ENCODE measurements around the gene TNPO3.
"Not testable (repeated sequence)": the region's sequence is repeated elsewhere in the genome, so short reads cannot be mapped to it uniquely, and the experiment has no call there.

The TNPO3 gene

DNA sequence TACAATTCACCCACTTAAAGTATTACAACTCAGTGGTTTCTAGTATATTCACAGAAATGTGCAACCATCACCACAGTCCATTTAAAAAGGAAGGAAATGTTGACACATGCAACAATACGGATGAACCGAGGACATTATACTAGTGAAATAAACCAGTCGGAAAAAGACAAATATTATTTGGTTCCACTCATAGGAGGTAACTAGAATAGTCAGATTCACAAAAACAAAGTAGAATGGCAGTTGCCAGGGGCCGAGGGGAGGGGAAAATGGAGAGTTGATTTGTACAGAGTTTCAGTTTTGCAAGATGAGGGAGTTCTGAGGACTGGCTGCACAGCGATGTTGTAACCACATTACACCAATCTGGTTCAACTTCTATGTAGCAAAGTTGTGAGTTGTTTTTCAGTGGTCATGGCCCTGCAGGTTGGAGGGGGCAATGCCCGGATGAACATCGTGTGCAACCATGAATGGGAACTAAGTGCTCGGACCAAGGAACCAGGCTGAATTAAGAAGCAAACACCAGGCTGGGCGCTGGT lies 17.6 kb upstream of the TNPO3 start:
- in situ Hi-C loops (cut with HindIII; ENCODE audit: low sequenced_read_pairs) = no loop called here

DNA sequence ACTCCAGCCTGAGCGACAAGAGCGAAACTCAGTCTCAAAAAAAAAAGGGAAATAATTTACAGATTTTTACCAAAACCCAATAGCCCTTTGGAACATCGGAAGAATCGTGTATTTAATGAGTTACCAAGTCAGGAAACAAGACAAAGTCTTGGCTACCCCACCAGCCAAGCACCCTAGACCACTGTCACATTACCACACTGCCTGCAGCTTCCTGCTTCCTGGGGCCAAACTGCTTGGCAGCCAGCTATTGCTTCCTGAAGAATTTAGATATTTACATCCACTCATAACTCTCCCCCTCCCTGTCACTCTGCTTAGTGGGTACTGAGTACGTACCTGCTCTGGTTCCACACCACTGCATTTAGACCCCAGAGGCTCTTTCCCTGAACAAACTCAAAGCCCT lies 14.1 kb upstream of the TNPO3 start:
- in situ Hi-C loops (cut with HindIII; ENCODE audit: low sequenced_read_pairs) = no loop called here

DNA sequence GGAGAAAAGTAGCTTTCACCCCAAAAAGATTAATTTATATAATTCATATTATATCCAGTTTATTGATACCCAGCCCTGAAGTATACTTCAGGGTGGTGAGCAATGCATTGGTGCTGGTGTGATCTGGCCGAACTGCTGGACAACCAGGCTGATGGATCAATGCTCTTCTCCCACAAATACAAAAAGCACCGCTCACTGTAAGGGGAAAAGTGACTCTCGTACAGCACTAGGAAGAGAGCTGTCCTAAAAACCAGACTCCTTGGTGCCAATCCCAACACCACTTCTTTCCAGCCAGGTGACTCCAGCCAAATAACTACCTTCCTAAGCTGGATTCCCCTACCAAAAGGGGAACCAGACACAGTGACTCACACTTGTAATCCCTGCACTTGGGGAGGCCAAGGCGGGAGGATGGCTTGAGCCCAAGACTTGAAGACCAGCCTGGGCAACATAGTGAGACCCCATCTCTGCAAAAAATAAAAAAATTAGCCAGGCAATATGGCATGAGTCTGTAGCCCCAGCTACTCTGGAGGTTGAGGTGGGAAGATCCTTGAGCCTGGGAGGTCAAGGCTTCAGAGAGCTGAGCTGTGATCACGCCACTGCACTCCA lies 13.1 kb upstream of the TNPO3 start:
- in situ Hi-C loops (cut with HindIII; ENCODE audit: low sequenced_read_pairs) = no loop called here

DNA sequence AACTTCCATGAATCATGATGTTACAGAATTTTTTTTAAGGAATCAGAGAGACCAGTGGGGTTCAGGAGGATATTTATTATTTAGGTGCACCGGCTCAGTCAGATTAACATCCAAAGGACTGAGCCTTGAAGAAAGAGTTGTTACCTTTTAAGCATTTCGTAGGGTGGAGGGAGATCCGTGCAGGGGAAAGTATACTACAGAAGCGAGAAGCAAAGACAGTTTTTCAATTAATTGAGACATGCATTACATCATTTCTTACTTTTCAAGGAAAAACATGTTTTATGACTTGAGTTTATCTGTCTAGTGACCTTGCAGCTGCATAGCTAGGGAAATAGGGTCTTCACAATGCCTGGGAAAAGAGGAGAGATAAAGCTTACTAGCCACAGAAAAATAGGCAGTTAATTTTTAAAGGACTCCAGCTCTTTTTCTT lies 12.2 kb upstream of the TNPO3 start:
- in situ Hi-C loops (cut with HindIII; ENCODE audit: low sequenced_read_pairs) = not testable (repeated sequence)

DNA sequence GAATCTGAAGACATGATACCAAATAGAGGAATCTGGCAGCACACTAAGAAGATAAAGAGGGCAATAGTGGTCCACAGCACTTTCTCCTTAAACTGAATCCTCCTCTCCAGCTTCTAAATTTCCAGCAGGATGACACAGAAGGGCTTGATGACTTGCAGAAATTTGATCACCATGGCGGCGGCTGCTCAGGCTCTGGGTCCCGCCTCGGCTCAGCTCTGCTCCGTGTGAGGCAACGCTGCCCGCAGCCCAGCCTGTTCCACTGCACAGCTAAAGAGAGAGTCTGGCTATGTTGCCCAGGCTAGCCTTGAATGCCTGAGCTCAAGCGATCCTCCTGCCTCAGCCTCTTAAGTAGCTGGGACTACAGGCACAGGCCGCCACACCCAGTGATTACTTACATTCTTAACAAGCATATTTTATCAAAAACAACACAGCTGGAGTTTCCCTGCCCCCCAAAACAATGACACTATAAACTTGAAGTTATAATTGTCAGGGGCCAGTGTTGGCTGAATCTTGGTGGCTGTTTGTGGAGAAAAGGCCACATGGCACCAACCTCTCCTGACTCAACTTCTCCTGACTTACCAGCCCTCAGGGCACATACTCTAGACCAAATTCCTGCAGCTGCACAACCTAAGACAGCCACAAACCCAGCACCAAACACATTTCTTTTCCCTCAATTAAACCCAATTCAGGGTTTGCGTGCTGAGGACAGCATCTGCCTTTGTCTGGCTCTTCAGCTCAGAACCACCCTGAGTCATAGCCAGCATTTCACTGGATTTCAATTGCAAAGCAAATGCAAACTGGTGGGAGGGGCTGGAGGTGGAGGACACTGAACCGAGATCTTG lies 11.6 kb upstream of the TNPO3 start:
- in situ Hi-C loops (cut with HindIII; ENCODE audit: low sequenced_read_pairs) = no loop called here

DNA sequence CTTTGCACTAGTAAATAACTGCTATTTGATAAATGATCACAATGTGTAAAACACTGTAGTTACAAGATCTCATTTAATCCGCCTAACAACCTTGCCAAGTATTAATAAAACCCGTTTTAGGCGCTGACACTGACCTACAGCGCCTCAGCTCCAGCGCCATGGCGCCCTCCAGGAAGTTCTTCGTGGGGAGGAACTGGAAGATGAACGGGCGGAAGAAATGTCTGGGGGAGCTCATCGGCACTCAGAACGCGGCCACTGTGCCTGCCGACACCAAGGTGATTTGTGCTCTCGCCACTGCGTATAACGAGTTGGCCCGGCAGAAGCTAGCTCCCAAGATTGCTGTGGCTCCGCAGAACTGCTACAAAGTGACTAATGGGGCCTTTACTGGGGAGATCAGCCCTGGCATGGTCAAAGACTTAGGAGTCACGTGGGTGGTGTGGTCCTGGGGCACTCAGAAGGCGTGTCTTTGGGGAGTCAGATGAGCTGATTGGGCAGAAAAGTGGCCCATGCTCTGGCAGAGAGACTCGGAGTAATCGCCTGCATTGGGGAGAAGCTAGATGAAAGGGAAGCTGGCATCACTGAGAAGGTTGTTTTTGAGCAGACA lies 1.1 kb upstream of the TNPO3 start:
- in situ Hi-C loops (cut with HindIII; ENCODE audit: low sequenced_read_pairs) = no loop called here

DNA sequence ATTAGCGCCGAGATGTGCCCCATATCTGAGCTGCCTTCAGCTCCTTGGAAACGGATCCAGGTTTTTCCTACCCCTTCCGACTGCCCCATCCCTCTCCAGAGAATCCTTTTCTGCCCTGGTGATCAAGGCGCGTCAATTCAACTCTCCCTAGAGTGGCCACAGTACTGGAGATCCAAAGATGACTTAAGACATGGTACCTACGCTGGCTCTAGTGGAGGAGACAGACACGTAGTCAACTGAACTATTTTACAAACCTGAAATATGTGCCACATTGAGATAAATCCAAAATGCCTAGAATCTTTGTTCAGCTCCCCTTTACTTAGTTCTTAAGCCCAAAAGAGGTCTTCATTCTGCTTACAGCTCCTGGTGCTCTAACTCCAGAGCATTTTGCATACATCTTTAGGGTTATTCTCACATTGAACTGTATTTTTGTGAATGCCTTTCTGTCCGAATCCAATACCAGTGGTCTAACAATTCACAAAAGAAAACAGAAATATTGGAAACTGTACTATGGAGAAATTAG lies 444 bp upstream of the TNPO3 start:
- in situ Hi-C loops (cut with HindIII; ENCODE audit: low sequenced_read_pairs) = no loop called here

DNA sequence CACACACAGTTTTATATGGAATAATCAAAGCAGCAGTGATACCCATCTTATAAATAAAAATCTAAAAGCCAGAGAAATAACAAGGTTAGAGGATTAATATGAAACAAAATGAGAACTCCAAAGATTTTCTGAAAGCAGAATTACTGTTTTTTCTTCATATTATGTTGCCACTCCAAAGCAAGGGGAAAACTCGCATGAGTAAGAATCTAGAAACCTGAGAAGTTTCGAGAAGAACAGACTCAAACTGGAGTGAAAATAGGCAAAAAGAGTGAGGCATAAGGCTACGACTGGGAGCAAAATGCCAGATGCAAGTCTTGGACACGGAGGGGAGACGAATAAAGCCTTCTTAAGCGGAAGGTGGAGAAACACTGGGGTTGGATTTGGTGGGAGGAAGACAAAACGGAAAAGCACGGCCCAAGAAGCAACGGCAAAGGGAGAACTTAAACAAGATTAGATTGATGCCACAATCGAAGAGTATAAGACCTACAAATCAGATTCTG lies 923 bp downstream of the TNPO3 start:
- in situ Hi-C loops (cut with HindIII; ENCODE audit: low sequenced_read_pairs) = no loop called here

DNA sequence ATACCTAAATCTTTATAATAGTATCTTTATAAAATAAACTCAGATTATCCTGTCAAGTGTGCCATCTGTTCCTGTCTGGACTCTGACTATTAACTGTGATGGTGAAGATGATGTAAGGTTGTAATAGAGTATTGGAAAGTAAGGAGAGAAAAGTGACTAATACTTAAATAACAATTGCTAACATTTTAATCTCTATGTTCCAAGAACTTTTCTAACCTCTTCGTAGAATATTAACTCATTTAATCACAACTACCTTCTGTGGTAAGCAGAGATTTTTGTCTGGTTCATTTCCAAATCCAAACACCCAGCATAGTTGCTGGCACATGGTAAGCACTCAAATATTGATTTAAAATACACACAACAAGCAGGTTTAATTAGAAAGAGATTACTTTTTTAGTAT lies 2.5 kb downstream of the TNPO3 start:
- in situ Hi-C loops (cut with HindIII; ENCODE audit: low sequenced_read_pairs) = no loop called here

DNA sequence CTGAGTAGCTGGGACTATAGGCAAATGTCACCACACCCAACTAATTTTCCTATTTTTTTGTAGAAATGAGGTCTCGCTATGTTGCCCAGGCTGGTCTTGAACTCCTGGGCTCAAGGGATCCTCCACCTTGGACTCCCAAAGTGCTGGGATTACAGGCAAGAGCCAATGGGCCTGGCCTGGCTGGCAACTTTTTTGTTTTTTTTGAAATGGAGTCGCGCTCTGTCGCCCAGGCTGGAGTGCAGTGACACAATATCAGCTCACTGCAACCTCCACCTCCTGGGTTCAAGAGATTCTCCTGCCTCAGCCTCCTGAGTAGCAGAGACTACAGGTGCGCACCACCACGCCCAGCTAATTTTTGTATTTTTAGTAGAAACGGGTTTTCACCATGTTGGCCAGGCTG lies 3.5 kb downstream of the TNPO3 start:
- in situ Hi-C loops (cut with HindIII; ENCODE audit: low sequenced_read_pairs) = not testable (repeated sequence)

DNA sequence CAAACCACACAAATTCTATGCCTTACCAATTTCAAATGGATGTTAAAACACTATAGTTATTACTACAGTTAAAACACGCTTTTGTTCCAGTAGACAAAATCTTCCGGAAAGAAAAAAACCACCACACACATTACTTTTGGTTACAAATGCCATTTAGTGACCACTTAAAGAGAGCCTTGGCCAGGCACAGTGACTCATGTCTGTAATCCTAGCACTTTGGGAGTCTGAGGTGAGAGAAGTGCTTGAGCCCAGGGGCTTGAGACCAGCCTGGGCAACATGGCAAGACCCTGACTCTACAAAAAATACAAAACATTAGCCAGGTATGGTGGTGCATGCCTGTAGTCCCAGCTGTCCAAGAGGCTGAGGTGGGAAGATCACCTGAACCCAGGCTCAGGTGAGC lies 7.2 kb downstream of the TNPO3 start:
- in situ Hi-C loops (cut with HindIII; ENCODE audit: low sequenced_read_pairs) = no loop called here

DNA sequence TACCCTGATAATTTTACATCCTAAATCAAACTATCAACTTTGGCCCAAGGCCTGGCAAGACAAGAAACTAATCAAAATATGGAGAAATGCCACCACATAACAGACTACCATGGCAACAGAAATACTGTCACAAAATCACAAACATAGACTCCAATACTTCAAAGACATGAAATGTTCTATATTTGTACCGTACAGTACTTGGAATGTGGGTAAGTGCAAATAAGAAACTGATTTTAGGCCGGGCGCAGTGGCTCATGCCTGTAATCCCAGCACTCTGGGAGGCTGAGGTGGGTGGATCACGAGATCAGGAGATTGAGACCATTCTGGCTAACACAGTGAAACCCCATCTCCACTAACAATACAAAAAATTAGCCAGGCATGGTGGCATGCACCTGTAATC lies 9.2 kb downstream of the TNPO3 start:
- in situ Hi-C loops (cut with HindIII; ENCODE audit: low sequenced_read_pairs) = no loop called here

DNA sequence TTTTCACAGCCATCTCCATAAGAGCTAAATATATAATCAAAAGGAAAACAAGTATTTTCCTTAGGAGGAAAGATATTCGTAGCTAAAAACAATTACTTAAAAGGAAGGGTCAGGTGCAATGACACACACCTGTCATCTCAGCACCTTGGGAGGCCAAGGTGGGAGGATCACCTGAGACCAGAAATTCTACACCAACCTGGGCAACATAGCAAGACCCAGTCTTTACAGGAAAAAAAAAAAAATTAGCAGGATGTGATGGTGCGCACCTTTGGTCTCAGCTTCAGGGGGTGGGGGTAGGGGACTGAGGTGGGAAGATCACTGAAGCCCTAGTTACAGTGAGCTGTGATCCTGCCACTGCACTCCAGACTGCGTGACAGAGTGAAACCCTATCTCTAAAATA lies 11.9 kb downstream of the TNPO3 start:
- in situ Hi-C loops (cut with HindIII; ENCODE audit: low sequenced_read_pairs) = no loop called here

DNA sequence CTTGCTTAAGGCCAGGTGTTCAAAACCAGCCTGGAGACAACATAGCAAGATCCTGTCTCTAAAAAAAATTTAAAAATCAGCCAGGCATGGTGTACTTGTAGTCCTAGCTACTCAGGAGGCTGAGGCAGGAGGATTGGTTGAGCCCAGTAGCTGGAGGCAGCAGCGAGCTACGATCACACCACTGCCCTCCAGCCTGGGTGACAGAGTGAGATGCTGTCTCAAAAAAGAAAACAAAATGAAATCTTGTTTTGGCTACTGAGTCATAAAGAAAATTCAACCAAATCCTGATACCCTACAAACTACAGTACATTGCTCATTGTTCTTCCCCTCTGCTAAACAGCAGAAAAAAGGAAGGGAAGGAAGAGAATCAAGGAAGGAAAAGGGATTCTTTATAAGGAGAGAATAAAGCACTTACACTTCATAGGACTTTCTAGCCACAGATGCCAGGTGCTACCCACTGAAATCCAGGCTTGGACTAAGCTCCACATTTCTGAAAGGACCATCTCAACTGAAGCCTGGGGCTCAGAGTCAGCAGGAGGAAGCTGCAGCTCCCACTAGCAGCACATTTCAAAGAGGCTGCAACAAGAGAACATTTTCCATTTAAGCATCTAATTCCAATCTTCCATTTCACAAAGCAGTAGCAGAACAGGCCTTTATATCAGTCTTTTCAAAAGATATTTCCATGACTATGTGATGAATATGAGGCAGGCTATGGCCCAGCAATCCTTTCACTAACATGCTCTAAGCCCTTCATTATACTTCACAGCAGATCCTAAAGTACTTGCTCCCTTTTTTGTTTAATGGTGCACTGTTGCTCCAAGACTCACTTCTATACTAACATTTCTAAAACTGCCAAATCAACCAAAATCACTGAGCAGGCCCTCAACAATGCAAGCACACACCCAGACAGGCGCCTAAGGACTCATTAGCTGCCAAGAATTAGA lies 13.5 kb downstream of the TNPO3 start:
- in situ Hi-C loops (cut with HindIII; ENCODE audit: low sequenced_read_pairs) = no loop called here

DNA sequence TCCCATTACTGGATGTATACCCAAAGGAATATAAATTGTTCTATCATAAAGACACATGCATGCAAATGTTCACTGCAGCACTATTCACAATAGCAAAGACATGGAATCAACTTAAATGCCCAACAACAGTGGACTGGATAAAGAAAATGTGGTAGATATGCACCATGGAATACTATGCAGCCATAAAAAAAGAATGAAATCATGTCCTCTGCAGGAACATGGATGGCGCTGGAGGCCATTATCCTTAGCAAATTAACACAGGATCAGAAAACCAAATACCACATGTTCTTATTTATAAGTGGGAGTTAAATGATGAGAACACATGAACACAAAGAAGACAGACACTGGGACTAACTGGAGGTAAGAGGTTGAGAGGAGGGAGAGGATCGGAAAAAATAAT lies 16.4 kb downstream of the TNPO3 start:
- in situ Hi-C loops (cut with HindIII; ENCODE audit: low sequenced_read_pairs) = not testable (repeated sequence)

DNA sequence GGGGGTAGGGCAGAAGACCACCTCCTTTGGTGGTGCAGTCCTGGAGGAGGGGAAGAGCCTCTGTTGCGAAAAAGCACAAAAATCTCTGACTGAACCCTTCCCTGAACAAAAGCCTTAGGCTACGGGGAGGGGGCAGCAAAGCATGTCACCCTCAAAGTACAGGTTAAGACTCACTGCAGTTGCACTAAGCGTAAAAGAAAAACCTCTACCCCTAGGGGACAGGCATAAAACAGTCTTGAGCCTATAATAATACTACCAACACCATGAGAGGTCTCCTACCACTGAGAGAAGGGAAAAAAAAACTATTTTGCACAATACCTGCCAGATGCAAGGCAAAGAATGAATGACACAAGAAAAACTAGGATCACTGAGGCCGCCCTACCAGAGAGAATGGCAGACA lies 17.3 kb downstream of the TNPO3 start:
- in situ Hi-C loops (cut with HindIII; ENCODE audit: low sequenced_read_pairs) = no loop called here

DNA sequence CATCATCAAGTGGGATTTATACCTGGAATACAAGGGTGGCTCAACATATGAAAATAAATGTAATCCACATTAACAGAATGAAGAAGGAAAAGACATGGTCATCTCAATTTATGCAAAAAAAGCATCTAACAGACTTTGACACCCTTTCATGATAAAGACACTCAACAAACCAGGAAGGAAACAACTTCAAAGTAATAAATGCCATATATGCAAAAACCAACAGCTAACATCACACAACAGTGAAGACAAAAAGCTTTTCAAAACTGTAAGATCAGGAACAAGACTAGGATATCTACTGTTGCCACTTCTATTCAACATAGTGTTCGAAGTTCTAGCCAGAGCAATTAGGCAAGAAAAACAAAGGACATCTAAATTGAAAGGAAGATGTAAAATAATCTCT lies 22.9 kb downstream of the TNPO3 start:
- in situ Hi-C loops (cut with HindIII; ENCODE audit: low sequenced_read_pairs) = no loop called here

DNA sequence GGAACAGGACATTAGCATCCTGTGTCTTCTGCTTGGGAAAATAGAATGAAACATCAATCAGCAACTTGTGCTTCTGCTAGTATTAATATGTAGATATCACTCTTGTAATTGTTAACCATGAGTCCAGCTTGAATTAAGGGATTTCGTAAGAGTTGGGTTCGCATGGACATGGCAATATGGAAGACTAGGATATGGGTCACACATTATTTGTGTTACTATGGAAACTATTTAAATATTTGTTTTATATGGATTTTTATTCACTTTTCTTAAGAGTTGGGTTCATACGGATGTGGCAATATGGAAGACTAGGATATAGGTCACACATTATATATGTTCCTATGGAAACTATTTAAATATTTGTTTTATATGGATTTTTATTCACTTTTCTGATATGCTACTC lies 24.5 kb downstream of the TNPO3 start:
- in situ Hi-C loops (cut with HindIII; ENCODE audit: low sequenced_read_pairs) = no loop called here

DNA sequence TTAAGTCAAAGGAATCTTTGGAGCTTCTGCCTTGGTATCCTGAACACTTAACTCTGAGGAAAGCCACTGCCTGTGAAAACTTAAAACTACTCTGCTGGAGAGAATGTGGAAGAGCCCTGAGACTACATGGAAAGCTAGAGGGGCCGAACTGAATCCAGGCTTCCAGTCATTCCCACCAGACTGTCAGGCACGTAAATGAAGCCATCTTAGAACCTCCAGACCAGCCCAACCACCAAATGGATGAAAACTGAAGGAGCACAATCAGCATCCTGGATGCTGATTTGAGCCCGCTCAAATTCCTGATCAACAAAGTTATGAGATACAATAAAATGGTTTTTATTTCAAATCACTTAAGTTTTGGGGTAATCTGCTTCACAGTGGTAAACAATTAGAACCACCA lies 30.8 kb downstream of the TNPO3 start:
- in situ Hi-C loops (cut with HindIII; ENCODE audit: low sequenced_read_pairs) = no loop called here

DNA sequence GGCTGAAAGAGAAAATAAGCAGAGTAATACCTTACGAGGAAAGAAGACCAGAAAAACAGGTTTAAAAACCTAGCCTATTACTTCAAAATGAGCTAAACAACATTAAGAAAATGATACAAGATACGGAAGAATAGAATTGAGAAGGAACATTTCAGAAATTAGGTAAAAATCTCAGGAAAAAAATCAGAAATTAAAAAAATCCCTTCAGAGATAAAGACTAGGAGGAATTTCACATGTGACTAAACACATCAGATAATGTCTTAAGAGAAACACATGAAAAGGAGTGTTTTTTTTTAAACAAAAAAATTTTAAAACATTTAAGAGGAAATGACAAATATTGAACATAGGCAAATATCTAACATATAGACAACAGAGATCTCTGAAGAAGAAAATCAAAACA lies 33.3 kb downstream of the TNPO3 start:
- in situ Hi-C loops (cut with HindIII; ENCODE audit: low sequenced_read_pairs) = no loop called here
